NOMO-1 treated with DMSO at 0.1 percent for 48 hours (cell line): ENCODE measurements around the gene TMEM214.
A peak's percentile ranks its signal among the peaks of the same experiment; 100 is the strongest.

Experiments
- DNase-seq: peaks from one replicate; lab custom pipeline; 2025; ENCODE audit not compliant: unreplicated experiment; lab: John Stamatoyannopoulos, UW

The TMEM214 gene

GRCh38 chr2:27009083-27009482 lies 23.7 kb upstream of the TMEM214 start:
- DNase-seq: no peak

GRCh38 chr2:27009716-27010115 lies 23.0 kb upstream of the TMEM214 start:
- no peak for DNase-seq

DNA sequence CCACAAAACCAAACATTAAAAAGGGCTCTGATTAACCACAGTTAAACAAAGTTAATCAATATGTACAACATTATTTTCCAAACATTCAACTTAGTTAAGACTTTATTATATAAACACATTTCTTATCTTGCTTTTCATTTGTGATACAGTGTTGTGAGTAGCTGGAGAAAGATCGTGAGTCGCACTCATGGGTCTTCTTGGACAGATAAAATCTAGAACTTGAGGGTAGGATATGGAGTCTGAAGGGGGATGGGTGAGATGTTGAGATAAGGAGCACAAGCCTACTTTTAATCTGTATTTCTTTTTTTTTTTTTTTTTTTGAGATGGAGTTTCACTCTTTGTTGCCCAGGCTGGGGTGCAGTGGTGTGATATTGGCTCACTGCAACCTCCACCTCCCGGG lies 22.6 kb upstream of the TMEM214 start:
- DNase-seq: no peak

DNA sequence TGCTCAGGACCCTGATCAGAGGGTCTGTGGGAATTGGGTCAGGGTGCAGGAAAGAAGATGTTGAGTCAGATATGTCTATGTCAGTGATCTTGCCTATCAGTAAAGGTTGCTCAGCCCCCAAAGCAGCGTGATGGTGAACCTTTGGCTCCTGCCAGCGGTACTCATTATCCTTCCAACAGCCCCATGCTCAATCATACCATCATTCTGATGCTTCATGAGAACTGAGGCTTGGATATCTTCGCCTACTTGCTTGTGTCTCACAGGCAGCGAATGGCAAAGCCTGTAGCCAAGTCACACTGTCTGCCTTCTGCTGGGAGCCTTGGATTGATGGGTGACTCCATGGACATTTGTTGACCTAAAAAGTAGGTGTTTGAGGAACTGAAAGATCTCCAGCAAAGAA lies 19.0 kb upstream of the TMEM214 start:
- no peak for DNase-seq

GRCh38 chr2:27014771-27015433 lies 17.9 kb upstream of the TMEM214 start:
- no peak for DNase-seq

- DNase-seq: peak; percentile 29
Measured at GRCh38 chr2:27016801-27017325, 15.9 kb upstream of the TMEM214 start.

- DNase-seq: no peak
Measured at GRCh38 chr2:27018142-27018541, 14.6 kb upstream of the TMEM214 start.

- no peak for DNase-seq
Measured at GRCh38 chr2:27019459-27019858, 13.3 kb upstream of the TMEM214 start.

GRCh38 chr2:27019931-27020855 lies 12.6 kb upstream of the TMEM214 start:
- no peak for DNase-seq

DNA sequence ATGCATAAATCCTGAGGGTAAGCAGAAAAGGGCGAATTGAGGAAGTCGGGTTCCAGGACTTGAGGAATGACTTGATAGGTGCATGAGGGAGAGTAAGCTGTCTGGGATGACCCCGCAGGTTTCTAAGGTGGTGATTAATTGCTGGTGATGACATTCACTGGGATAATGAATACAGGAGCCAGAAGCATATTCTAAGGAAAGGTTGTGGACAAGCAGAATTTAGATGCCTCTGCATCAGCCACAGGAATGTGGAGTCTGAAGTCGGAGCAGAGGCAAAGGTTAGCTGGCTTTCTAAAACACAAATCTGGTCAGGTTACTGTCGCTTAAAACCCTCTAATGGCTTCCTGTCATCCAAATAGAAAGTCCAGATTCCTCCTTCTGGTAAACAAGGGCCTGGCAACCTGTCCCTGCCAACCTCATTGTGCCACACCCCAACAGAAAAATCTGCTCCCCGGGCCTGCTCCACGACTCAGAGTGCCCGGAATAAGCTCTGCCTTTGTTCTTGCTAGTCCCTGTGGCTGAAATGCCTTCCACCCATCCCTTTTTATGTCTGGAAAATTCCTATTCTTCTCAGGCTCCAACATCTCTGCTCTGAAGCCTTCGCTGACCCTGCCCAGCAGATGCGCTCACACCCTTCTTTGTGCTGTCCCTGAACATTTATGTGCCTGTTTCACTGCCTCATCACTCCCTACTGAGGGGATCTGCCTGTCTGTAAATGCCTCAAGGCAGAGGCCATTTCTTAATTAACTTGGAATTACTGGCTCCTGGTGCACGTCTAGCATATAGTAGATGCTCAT lies 11.3 kb upstream of the TMEM214 start:
- no peak for DNase-seq

- DNase-seq: no peak
Measured at GRCh38 chr2:27023740-27024139, 9.0 kb upstream of the TMEM214 start.

- no peak for DNase-seq
Measured at GRCh38 chr2:27024188-27024587, 8.6 kb upstream of the TMEM214 start.

DNA sequence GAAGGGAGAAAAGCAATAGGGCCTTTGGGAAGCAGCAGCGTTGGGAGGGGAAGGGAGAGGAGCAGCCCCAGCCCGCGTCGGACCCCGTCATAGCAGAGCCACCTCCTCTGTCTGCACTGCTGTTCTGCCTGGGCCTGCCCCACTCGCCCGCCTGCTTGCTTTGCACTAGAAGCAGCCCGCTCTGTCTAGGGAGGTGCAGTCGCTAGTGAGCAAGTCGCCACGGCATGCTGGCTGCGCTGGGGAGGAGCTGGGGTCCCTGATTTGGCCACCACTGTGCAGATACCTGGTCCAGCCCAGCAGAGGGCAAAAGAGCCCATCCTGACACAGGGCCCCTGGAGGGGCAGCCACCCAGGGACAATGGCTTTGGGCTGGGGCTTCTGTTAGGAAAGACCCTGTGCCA lies 8.0 kb upstream of the TMEM214 start:
- no peak for DNase-seq

DNA sequence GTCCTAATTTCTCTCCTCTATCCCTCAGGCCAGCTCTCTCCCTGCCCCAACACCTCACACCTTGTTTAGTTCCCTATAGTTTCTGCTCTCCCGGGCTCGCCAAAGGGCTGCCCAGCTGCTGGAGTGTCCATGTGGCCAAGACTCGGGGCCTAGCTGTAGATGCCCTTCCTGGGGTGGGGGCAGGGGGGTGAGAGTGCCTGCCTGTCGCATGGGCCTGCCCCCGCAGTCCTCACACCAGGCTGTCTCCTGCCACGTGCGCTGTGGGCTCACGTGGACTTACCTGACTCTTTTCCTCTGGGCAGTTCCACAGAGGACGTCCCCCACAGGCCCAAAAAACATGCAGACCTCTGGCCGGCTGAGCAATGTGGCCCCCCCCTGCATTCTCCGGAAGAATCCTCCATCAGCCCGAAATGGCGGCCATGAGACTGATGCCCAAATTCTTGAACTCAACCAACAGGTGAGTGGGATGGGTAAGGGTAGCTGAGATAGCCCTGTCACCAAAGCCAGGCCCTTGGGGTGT lies 7.4 kb upstream of the TMEM214 start:
- no peak for DNase-seq

DNA sequence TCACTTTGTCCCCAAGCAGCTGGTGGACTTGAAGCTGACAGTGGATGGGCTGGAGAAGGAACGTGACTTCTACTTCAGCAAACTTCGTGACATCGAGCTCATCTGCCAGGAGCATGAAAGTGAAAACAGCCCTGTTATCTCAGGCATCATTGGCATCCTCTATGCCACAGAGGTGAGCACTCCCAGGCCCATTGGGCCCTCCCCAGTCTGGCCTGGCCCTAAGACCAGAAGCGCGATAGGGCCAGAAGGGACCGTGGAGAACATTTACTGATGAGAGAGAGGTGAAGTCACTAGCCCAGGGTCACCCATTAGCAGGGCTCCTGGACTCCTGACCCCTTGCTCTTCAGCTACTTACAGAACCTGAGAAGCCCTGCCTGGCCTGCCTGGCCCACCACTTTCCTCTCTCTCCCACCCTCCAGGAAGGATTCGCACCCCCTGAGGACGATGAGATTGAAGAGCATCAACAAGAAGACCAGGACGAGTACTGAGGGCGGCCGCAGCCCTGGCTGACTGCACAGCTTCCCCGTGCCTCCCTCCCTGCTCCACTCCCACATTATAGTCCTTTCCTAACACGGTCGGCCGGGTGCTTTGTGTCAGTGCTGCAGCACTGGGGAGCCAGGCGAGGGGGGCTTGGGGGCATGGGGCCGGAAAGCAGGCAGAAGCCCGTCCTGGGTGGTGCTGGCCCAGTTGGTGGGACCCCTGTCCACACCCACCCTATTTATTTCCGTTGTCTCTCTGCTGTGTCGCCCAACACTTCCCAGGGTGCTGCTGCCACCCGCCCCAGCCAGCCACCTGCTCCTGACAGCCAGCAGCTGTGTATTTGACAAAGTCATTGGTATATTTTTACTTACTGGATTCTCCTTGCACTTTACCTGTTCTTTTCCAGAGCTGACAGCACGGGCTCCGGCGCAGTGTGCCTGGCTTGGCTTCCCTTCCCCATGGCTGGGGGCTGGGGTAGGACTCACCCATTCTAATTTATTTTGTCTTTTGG lies 6.6 kb upstream of the TMEM214 start:
- DNase-seq: no peak

DNA sequence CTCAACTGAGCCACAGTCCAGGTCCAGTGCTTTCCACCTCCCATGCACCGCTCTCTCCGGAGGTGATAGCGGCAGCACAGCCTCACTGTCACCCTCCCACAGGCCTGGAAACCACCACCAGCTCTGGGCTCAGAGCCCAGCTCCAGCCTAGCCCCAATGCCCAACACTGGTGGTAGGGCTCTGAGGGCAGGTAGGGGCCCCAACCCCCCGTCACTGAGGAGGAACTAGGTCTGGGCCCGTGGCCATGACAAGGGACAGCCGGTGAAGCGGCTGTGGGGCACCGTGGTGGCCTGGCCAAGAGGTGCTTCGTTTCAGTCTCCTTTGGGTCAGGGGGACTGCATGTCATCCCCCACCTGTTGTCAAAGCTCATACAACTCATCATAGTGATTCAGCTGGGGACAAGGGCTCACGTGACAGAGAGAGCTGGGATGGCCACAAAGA lies 5.5 kb upstream of the TMEM214 start:
- no peak for DNase-seq

DNA sequence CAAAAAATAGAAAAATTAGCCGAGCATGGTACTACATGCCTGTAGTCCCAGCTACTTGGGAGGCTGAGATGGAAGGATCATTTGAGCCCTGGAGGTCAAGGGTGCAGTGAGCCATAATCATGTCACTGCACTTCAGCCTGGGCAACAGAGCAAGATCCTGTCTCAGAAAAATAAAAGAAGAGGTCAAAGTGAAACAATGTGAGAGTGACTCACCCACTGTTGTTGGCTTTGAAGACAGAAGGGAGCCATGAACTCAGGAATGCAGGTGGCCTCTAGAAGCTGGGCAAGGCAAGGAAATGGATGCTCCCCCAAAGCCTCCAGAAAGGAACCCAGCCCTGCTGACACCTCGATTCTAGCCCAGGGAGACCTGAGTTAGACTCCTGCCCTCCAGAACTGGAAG lies 3.7 kb upstream of the TMEM214 start:
- DNase-seq: no peak

GRCh38 chr2:27033253-27033852 lies 588 bp downstream of the TMEM214 start:
- no peak for DNase-seq

DNA sequence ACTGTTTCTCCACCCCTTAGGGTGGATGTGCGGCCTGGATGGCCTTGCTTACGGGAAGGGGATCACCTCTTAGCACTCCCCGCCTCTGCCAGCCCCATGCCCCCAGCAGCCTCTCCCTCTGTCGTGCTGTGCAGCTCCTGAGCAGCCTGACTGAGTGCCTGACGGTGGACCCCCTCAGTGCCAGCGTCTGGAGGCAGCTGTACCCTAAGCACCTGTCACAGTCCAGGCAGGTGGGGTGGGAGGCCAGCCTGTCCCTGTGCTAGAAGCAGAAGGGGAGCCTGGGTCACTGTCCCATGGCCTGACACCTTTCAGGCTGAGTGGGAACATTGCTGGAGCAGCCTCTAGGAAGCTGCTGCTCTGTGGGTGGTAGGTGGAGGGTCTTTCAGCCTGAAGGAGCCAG lies 5.2 kb downstream of the TMEM214 start:
- DNase-seq: no peak
